ENCODE measurements around the gene PRKAA2. TPM values are rescaled to one million over a fixed set of nuclear protein-coding genes. Genes with fewer than 3 reads are reported as not detected.

PRKAA2 gene
- total RNA-seq, 2 donors from 2014 or later, result 1.6 to 6.8 TPM

- no peaks in the 10 kb centered on the region for H3K27me3 ChIP-seq
- DNase-seq, result no peak
- intact Hi-C loops (cut with DNase I), result no loop called here
- no peak overlapping the region for H3K27ac ChIP-seq
- H3K4me3 ChIP-seq, result no peak overlapping the region
- H3K9me3 ChIP-seq, result no peaks in the 10 kb centered on the region
- no peak overlapping the region for H3K9ac ChIP-seq (ENCODE audit: low read depth in 2 of 2, low read length in 2 of 2)
- no peak for TF ChIP-seq CTCF (IDR thresholded peaks at IDR 0.05)
- no peaks in the 10 kb centered on the region for H3K4me1 ChIP-seq
- no peaks in the 10 kb centered on the region for H3K36me3 ChIP-seq
These were observed 10.1 kb upstream of the PRKAA2 start for GRCh38 chr1:56634981-56635380.

GRCh38 chr1:56638248-56638647 lies 6.9 kb upstream of the PRKAA2 start:
- Histone ChIP-seq H3K27ac (no peak overlapping the region), H3K4me3 (no peak overlapping the region), H3K4me1 (no peaks in the 10 kb centered on the region), H3K9me3 (no peaks in the 10 kb centered on the region), H3K9ac (ENCODE audit: low read depth in 2 of 2, low read length in 2 of 2) (no peak overlapping the region), H3K27me3 (no peaks in the 10 kb centered on the region), H3K36me3 (no peaks in the 10 kb centered on the region)
- TF ChIP-seq CTCF (IDR thresholded peaks at IDR 0.05), result no peak
- DNase-seq, result no peak
- intact Hi-C loops (cut with DNase I), result no loop called here

GRCh38 chr1:56639211-56639610 lies 5.9 kb upstream of the PRKAA2 start:
- no peak for TF ChIP-seq CTCF (IDR thresholded peaks at IDR 0.05)
- no peak for DNase-seq

GRCh38 chr1:56643661-56644060 lies 1.5 kb upstream of the PRKAA2 start:
- H3K9ac ChIP-seq (ENCODE audit: low read depth in 2 of 2, low read length in 2 of 2), result no peak overlapping the region
- no peak for DNase-seq
- H3K4me3 ChIP-seq, result no peak overlapping the region
- intact Hi-C loops (cut with DNase I), result no loop called here
- H3K27ac ChIP-seq, result no peak overlapping the region
- H3K4me1 ChIP-seq, result no peaks in the 10 kb centered on the region
- no peaks in the 10 kb centered on the region for H3K27me3 ChIP-seq
- no peaks in the 10 kb centered on the region for H3K9me3 ChIP-seq
- no peaks in the 10 kb centered on the region for H3K36me3 ChIP-seq
- no peak for TF ChIP-seq CTCF (IDR thresholded peaks at IDR 0.05)

More at GRCh38 chr1:56639211-56639610, 5.9 kb upstream of the PRKAA2 start:
- no peaks in the 10 kb centered on the region for H3K27me3 ChIP-seq
- H3K27ac ChIP-seq, result no peak overlapping the region
- H3K4me3 ChIP-seq, result no peak overlapping the region
- H3K36me3 ChIP-seq, result no peaks in the 10 kb centered on the region
- H3K9ac ChIP-seq (ENCODE audit: low read depth in 2 of 2, low read length in 2 of 2), result no peak overlapping the region
- H3K9me3 ChIP-seq, result no peaks in the 10 kb centered on the region
- no peaks in the 10 kb centered on the region for H3K4me1 ChIP-seq
- intact Hi-C loops (cut with DNase I), result no loop called here

GRCh38 chr1:56644064-56644918 lies 823 bp upstream of the PRKAA2 start:
- no peaks in the 10 kb centered on the region for H3K9me3 ChIP-seq
- TF ChIP-seq CTCF (IDR thresholded peaks at IDR 0.05), result no peak
- H3K27me3 ChIP-seq, result no peaks in the 10 kb centered on the region
- H3K9ac ChIP-seq (ENCODE audit: low read depth in 2 of 2, low read length in 2 of 2), result peak overlapping the region in 1 of 2 donors; percentile 39
- intact Hi-C loops (cut with DNase I), result no loop called here
- H3K36me3 ChIP-seq, result no peaks in the 10 kb centered on the region
- DNase-seq, result peak; percentile 23
- H3K4me3 ChIP-seq, result peak overlapping the region; percentile 54
- H3K4me1 ChIP-seq, result no peaks in the 10 kb centered on the region
- peak overlapping the region; percentile 56 for H3K27ac ChIP-seq
